B cell (primary cell): Measurements from ENCODE around the gene LAMTOR2. TPM values are rescaled to one million over a fixed set of nuclear protein-coding genes. Genes with fewer than 3 reads are reported as not detected.

ENCODE experiments used
- ATAC-seq: fragments of 200-7000 bp; cut with Tn5 transposase; one replicate; pipeline ENCODE4 v1.10.0; 2021; ENCODE audit warnings: low read depth, mild to moderate bottlenecking, moderate number of reproducible peaks, moderate library complexity
- CTCF ChIA-PET: fragments of 350-600 bp; sonication (Branson Sonifier 250); formaldehyde crosslinking; loops from one replicate; lab custom pipeline; 2021; ENCODE audit warnings: antibody characterized with exemption, inconsistent platforms; lab: Charles Lee
- POLR2A ChIA-PET: fragments of 350-600 bp; sonication (Branson Sonifier 250); formaldehyde crosslinking; loops from one replicate; lab custom pipeline; 2021; ENCODE audit warnings: antibody characterized with exemption; lab: Charles Lee
- DNase-seq: peaks from one replicate; pipeline ENCODE4 v3.0.0; 2013
- H2AFZ ChIP-seq: 2 replicates; pipeline ENCODE4 v1.6.1; 2012; ENCODE audit warnings: mild to moderate bottlenecking, low read depth, low read length; ENCODE audit not compliant: insufficient read depth, poor library complexity, severe bottlenecking
- H3K27ac ChIP-seq, 2 donors: 1 replicate in 1 of 2; 2 replicates in 1 of 2; pipeline ENCODE4 v1.5.1; 2012 to 2013; ENCODE audit warnings: low read length in 2 of 2, mild to moderate bottlenecking in 2 of 2, moderate library complexity in 1 of 2
- H3K27me3 ChIP-seq, 4 experiments: fragments of 200-600 bp in 1 of 4; sonication (generic) in 1 of 4; replicated peaks in 1 of 4; 1 replicate in 2 of 4; 2 replicates in 2 of 4; pipeline versions ENCODE4 v1.6.1 to v1.7.0; 2013 to 2016; ENCODE audit warnings: low read length in 3 of 4, mild to moderate bottlenecking in 2 of 4, mixed read lengths in 1 of 4, moderate library complexity in 1 of 4; ENCODE audit not compliant: insufficient read depth in 4 of 4, control insufficient read depth in 3 of 4; ENCODE audit errors: control extremely low read depth in 1 of 4
- H3K36me3 ChIP-seq, 2 experiments: replicated peaks in 1 of 2; 1 replicate in 1 of 2; 2 replicates in 1 of 2; pipeline versions ENCODE4 v1.6.1 to v1.7.1; 2013; ENCODE audit warnings: low read length in 1 of 2; ENCODE audit not compliant: insufficient read depth in 2 of 2, control insufficient read depth in 1 of 2; ENCODE audit errors: control extremely low read depth in 1 of 2, extremely low read depth in 1 of 2
- H3K4me1 ChIP-seq, 2 donors: fragments of 200-600 bp in 1 of 2; sonication (generic) in 1 of 2; 1 replicate in 1 of 2; 2 replicates in 1 of 2; pipeline versions ENCODE4 v1.5.1 to v1.6.1; 2013 to 2017; ENCODE audit warnings: low read length in 2 of 2; ENCODE audit not compliant: control insufficient read depth in 2 of 2, insufficient read depth in 2 of 2
- H3K4me2 ChIP-seq: replicated peaks from 2 replicates; pipeline ENCODE3; 2012; ENCODE audit warnings: mild to moderate bottlenecking, low read depth, low read length; ENCODE audit not compliant: poor library complexity, severe bottlenecking
- H3K4me3 ChIP-seq, 5 experiments: fragments of 200-600 bp in 1 of 5; sonication (generic) in 1 of 5; 1 replicate in 3 of 5; 2 replicates in 2 of 5; pipeline versions ENCODE4 v1.5.1 to v1.7.0; 2011 to 2016; ENCODE audit warnings: low read length in 4 of 5, mild to moderate bottlenecking in 4 of 5, low read depth in 2 of 5, control low read depth in 1 of 5, moderate library complexity in 1 of 5; ENCODE audit not compliant: insufficient read depth in 1 of 5; ENCODE audit errors: control extremely low read depth in 1 of 5, extremely low read depth in 1 of 5
- H3K79me2 ChIP-seq: fragments of 200-600 bp; sonication (generic); one replicate; pipeline ENCODE4 v1.6.0; 2016; ENCODE audit warnings: low read length; ENCODE audit not compliant: control insufficient read depth, insufficient read depth
- H3K9ac ChIP-seq: fragments of 200-600 bp; sonication (generic); 2 replicates; pipeline ENCODE4 v1.6.1; 2017; ENCODE audit warnings: mild to moderate bottlenecking, low read length, moderate library complexity
- H3K9me3 ChIP-seq, 3 donors: one replicate each; pipeline versions ENCODE4 v1.6.1 to v1.7.1; 2013; ENCODE audit warnings: low read length in 2 of 3; ENCODE audit not compliant: control insufficient read depth in 2 of 3, insufficient read depth in 1 of 3; ENCODE audit errors: control extremely low read depth in 1 of 3
- H4K20me1 ChIP-seq: 2 replicates; pipeline ENCODE4 v1.6.0; 2012; ENCODE audit warnings: mild to moderate bottlenecking, low read length; ENCODE audit not compliant: insufficient read depth, control insufficient read depth, poor library complexity, severe bottlenecking
- H3K27ac Mint-ChIP-seq: one replicate; pipeline ENCODE4 v1.8.0; 2021; ENCODE audit warnings: mixed read lengths
- H3K27me3 Mint-ChIP-seq: one replicate; pipeline ENCODE4 v1.8.0; 2021; ENCODE audit warnings: mixed read lengths
- H3K4me1 Mint-ChIP-seq: one replicate; pipeline ENCODE4 v1.8.0; 2021; ENCODE audit warnings: mixed read lengths
- H3K4me3 Mint-ChIP-seq: one replicate; pipeline ENCODE4 v1.8.0; 2021; ENCODE audit warnings: mixed read lengths
- H3K9me3 Mint-ChIP-seq: one replicate; pipeline ENCODE4 v1.8.0; 2022; ENCODE audit warnings: mixed read lengths; ENCODE audit not compliant: insufficient read depth
- CTCF ChIP-seq: fragments of 200-600 bp; IDR thresholded peaks from one replicate; pipeline ENCODE4 v1.8.0; 2022; ENCODE audit warnings: antibody characterized with exemption, mild to moderate bottlenecking
- EZH2 ChIP-seq: IDR thresholded peaks from 2 replicates; pipeline ENCODE4 v1.6.1; 2012; ENCODE audit warnings: borderline replicate concordance, low read depth, mild to moderate bottlenecking, moderate library complexity, low read length; ENCODE audit not compliant: insufficient read depth, poor library complexity, severe bottlenecking
- WGBS: methylation state at CpG from one replicate; pipeline ENCODE4 v1.1.5; 2013; ENCODE audit warnings: missing lambda C conversion rate; ENCODE audit not compliant: insufficient coverage; 5-methylcytosine and 5-hydroxymethylcytosine counted together
- intact Hi-C: fragments of 100-400 bp; cut with micrococcal nuclease; formaldehyde crosslinking; loops from one replicate; pipeline ENCODE4 v1.10.0; 2022
- polyA plus RNA-seq: library from polyadenylated mRNA; depleted of rRNA; stranded (reverse); fragments of >200 nt; gene quantifications from 2 replicates; pipeline ENCODE4 v1.2.3, GENCODE V29; 2012
- total RNA-seq, 2 donors: library from RNA; stranded (reverse); fragments of 120-200 nt in 1 of 2; gene quantifications; 1 replicate in 1 of 2; 2 replicates in 1 of 2; pipeline versions ENCODE4 v1.2.3 to v1.2.4, GENCODE V29; 2013 to 2022

Gene LAMTOR2
- total and polyA plus RNA-seq, 2 donors (not counting 1 experiment from before 2014, with no cell fraction given), result 31.5 to 55.9 TPM

GRCh38 chr1:156053768-156054499, 648 bp upstream of the LAMTOR2 start, which contains the start of gene UBQLN4:
Gene UBQLN4, minus strand, starts transcription at chr1:156053798. Its CDS starts 97 bp downstream, at chr1:156053701.
- H3K9me3 Mint-ChIP-seq, result no peaks in the 10 kb centered on the region
- Histone ChIP-seq H3K79me2 (peaks cover 12% of the 10 kb centered on the region), H2AFZ (peak within 1 kb of the TSS; percentile 94), H3K27me3 (no peaks in the 10 kb centered on the region), H4K20me1 (no peaks in the 10 kb centered on the region), H3K9me3 (no peaks in the 10 kb centered on the region), H3K36me3 (peaks cover 2 to 5% of the 10 kb centered on the region in 2 experiments), H3K9ac (peak within 1 kb of the TSS; percentile 79), H3K4me1 (peaks cover 8 to 24% of the 10 kb centered on the region in 2 donors), H3K4me2 (peak within 1 kb of the TSS; percentile 91), H3K4me3 (peak within 1 kb of the TSS; percentile 78 to 99 (median 96)), H3K27ac (peak within 1 kb of the TSS; percentile 77 to 85)
- WGBS, result 0% methylated on average over 41 of the region's 49 CpGs
- peak; percentile 75 for ATAC-seq
- peak within 1 kb of the TSS; percentile 92 for H3K4me3 Mint-ChIP-seq
- H3K4me1 Mint-ChIP-seq, result peaks cover 32% of the 10 kb centered on the region
- ChIA-PET CTCF (interaction anchor here (0.6 to 1.0 kb wide), 4 partner anchors 58 to 229 kb away, joined by 3 to 5 read pairs (median 4); partner anchors contain the start of gene SMG5), POLR2A (interaction anchor here (0.6 to 0.7 kb wide), 3 partner anchors 29 to 110 kb away, joined by 3 to 4 read pairs (median 4); partner anchors contain the start of gene ARHGEF2)
- peak; percentile 58 for TF ChIP-seq CTCF
- TF ChIP-seq EZH2, result no peak
- H3K27me3 Mint-ChIP-seq, result no peaks in the 10 kb centered on the region
- DNase-seq, result peak; percentile 88
- H3K27ac Mint-ChIP-seq, result peak within 1 kb of the TSS; percentile 92
- intact Hi-C loops, result loop anchor here (1.0 to 5.0 kb wide), 8 partner anchors 28 to 782 kb away; partner anchors contain the start of genes ARHGEF2, CLK2, KHDC4 and MEX3A
